HG02981 (cell line): ENCODE measurements around the gene LEAP2.
"Not testable (repeated sequence)": the region's sequence is repeated elsewhere in the genome, so short reads cannot be mapped to it uniquely, and the experiment has no call there.

ENCODE experiments used
- ATAC-seq: cut with Tn5 transposase; IDR thresholded peaks from one replicate; pipeline ENCODE4 v1.9.1; 2021; ENCODE audit warnings: mild to moderate bottlenecking, moderate library complexity; ENCODE audit not compliant: unreplicated experiment

The LEAP2 gene

DNA sequence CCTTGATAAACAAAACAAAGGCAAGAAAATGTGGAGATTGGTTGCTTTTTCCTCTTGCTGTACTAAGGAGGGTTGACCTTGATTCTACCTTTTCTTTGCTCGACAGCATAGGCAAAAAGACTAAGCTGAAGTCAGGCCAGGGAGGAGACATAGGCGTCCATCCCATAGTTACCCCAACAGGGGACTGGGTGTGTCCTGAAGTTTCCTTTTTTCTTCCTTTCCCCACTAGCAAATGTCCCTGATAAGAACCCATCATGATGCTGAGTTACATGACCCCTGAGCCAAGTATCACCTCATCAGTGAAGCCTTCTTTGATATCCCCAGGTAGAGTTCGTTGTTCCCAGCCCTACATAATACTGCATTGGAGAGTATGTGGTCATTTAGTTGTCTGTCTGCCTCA, 33.2 kb upstream of the LEAP2 start:
- ATAC-seq = no peak

- ATAC-seq = no peak
These were observed 32.6 kb upstream of the LEAP2 start for GRCh38 chr5:132840896-132841295.

GRCh38 chr5:132841305-132841704, 32.2 kb upstream of the LEAP2 start:
- no peak for ATAC-seq

DNA sequence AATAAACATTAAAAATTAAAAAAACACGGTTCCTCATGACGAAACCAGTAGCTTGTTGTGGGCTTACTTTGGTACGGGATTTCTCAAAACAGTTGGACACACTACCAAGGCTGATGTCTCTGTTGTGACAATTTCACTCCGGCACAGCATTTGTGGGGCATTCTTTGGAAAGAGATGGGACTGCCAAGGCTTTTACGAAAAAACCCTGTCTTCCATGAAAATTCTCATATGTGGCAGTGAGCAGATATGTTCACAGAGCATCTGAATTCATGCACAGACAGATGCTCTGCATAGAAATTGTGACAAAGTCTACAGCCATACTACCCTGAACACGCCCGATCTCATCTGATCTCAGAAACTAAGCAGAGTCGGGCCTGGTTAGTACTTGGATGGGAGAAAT, 25.2 kb upstream of the LEAP2 start:
- no peak for ATAC-seq

- no peak for ATAC-seq
These were observed 24.1 kb upstream of the LEAP2 start for GRCh38 chr5:132849347-132849746.

GRCh38 chr5:132850066-132850465, 23.4 kb upstream of the LEAP2 start:
- ATAC-seq = no peak

DNA sequence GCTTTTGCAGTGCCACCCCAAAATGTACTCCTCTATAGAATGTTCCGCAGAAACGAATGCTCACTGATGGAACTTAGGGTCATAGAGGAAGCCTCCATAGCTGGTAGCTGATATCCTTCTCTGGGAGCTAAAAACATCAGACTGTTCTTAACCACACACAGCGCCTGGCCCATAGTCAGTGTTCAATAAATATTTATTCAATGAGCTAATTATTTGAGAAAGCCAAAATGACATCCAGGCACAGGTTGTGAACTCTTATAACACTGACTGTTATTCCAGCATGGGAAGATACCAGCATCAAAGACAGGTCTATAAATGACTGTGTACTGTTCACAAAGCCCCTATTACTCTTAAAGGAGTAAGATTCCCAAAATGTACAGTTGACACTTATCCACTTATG, 20.1 kb upstream of the LEAP2 start:
- ATAC-seq = no peak

GRCh38 chr5:132853790-132854189, 19.7 kb upstream of the LEAP2 start:
- ATAC-seq = no peak

- ATAC-seq = no peak
These were observed 19.2 kb upstream of the LEAP2 start for GRCh38 chr5:132854301-132854700.

GRCh38 chr5:132854992-132855391, 18.5 kb upstream of the LEAP2 start:
- not testable (repeated sequence) for ATAC-seq

DNA sequence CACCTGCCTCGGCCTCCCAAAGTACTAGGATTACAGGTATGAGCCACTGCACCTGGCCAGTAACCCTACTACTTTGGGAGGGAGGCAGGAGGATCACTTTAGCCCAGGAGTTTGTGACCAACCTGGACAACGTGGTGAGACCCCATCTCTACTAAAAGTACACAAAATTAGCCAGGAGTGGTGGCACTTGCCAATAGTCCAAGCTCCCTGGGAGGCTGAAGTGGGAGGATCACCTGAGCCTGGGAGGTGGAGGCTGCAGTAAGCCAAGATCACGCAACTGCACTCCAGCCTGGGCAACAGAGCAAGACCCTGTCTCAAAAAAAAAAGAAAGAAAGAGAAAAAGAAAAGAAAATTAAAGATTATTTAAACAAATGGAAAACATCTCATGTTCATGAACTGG, 17.5 kb upstream of the LEAP2 start:
- no peak for ATAC-seq

DNA sequence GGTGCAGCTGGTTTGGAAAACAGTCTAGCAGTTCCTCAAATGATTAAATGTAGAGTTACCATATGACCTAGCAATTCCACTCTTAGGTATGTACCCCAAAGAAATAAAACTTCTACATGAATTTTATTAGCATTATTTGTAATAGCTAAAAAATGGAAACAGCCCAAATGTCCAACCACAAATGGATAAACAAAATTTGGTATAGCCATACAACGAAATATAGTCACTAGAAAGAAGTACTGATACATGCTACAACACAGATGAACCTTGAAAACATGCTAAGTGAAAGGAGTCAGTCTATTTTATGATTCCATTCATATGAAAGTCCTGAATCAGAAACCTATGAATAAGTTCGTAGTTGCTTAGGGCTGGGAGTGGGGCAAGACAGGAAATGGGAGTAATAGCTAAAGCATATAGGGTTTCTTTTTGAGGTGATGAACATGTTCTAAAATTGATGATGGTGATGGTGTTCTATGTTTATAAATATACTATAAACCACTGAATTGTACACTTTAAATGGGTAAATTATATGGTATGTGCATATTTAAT, 13.5 kb upstream of the LEAP2 start:
- ATAC-seq = no peak

DNA sequence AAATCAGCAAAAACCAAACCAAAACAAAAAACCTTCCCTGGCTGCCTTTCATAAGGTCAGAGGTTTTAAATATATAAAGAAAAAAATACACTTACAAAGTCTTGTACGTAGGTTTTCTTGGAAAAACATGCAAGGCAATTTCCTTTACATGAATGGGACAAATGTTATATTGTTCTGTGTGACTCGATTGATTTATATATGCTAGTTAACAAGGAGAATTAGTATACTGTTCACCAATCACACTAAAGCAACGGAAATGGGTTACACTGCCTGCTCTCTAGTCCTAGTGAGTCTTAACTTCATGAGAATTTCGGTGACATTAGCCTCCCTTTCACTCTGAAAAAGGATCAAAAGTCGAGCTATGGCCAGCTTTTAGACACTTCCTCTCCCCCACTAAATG, 12.7 kb upstream of the LEAP2 start:
- no peak for ATAC-seq

GRCh38 chr5:132865668-132866341, 7.7 kb upstream of the LEAP2 start:
- ATAC-seq = peak; percentile 10

DNA sequence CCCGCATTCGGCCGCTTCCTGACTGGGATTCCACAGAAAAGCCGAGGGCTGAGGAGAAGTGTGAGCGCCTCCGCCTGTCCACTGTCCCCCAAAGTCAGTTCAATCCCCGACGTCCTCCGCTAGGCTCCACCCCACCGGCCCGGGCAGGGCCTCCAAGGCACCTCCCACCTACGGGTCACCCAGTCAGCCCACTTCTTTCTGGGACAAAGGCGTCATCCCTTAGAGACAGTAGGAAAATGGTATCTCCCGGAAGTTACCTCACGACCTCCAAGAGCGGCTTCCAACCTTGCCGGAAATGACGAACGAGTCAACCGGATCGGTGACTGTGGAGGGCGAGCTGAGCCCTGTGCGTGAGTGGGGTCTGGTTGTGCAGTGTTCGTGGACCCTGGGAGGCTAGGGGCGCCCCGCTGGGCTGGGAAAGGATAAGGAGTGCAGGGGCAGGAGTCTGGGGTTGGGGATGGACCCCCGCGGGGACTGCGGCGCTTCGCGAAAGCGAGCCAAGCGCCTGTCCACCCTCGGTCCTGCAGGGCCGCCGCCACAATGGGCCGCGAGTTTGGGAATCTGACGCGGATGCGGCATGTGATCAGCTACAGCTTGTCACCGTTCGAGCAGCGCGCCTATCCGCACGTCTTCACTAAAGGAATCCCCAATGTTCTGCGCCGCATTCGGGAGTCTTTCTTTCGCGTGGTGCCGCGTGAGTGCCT, 7.0 kb upstream of the LEAP2 start, which contains the start of the genes GDF9 and UQCRQ:
TSS of gene GDF9 (minus strand) at position 128 of the 704 bp plus-strand sequence. CDS start 1,936 bp downstream, outside the sequence.
TSS of gene UQCRQ (plus strand) at position 301 of the 704 bp plus-strand sequence. CDS start at position 541, 240 bp downstream.
- peak; percentile 99 for ATAC-seq

DNA sequence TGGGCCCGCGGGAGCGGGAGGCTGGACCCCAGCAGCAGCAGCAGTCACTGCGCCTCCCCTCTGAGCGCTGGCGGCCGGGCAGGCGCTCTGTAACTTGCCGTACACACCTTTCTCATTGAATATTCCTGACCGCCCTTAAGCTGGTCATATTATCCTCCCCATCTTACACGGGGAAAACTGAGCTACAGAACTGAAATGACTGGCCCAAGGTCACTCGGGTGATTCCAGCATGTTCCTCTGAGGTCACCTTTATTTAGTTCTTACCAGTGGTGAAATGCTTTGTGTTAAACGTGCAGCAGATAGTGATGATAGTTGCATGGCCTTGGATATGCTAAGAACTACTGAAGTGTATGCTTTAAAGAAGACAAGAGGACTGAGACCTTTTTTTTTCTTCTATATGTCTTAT, 6.4 kb upstream of the LEAP2 start:
- peak; percentile 15 for ATAC-seq

GRCh38 chr5:132868754-132869153, 4.7 kb upstream of the LEAP2 start:
- ATAC-seq = no peak

GRCh38 chr5:132870801-132871200, 2.7 kb upstream of the LEAP2 start:
- no peak for ATAC-seq

DNA sequence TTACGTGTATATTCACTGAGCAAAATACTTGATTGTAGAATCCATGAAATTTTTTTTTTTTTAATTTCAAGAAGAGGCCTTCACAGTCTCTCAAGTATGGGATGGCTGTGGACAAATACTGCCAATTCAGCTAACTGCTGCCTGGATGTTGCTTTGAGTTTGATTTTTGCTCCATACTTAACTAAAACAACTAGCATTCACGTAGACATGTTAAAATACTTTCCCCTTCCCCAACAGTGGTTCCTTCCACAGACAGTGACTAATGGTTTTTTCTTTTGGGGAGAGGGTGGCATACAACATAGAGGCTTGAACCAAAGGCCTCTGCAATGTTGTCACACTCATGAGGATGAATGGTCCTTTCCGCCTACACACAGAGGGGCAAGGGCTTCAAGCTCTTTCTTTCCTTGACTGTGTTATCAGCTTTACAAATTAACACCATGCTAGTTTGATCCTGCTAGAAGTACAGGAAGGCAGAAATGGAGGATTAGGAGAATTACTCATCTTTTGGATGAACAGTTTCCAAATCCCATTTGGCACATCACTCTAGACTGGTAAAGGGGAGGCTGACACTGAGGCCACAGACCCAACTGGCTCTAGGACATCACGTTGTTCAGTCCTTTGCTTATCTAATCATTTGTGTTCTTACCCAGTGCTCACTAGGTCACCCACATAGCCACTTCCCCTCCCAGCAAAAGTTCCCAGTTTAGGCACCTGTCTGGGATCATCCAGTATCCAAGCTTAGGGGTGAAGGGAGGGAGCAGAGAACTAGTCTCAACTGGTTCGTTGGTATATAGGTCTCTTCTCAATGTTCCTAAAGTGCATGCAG, 1.8 kb upstream of the LEAP2 start:
- ATAC-seq = no peak

DNA sequence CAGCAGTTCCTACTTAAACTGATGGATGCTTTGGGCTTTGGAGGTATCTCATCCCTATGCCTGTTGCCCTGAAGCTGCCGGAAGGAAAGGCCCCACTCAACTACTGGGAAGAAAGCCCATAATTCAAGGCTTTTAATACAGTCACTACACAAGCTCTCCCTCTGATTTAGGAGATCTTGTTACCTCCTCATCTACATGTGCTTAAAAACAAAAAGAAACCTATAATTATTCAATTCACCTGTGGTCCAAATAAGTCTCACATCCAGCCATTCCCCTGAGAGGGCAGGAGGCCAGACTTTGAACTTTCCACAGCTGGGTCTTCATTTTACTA, 715 bp upstream of the LEAP2 start:
- ATAC-seq = no peak

DNA sequence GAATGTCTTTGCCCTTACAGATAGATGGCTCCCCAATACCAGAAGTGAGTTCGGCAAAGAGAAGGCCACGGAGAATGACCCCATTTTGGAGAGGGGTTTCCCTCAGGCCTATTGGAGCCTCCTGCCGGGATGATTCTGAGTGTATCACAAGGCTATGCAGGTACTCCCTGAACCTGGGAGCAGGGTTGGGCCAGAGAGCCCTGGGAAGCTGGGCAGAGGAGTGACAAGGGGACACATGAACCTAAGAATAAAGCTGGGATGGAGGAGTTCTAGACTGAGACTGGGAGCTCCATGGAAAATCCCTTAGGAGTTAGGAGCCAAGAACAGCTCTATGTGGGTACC, 433 bp downstream of the LEAP2 start:
- ATAC-seq = no peak
